HCT116 (cell line): ENCODE measurements around the gene LTBP1. TPM values are rescaled to one million over a fixed set of nuclear protein-coding genes. Genes with fewer than 3 reads are reported as not detected.

ENCODE experiments used
- ATAC-seq: fragments of 200-7000 bp; cut with Tn5 transposase; 2 replicates; pipeline ENCODE4 v1.9.1; 2020; ENCODE audit warnings: mild to moderate bottlenecking, moderate library complexity
- BruUV-seq: library from RNA; stranded (reverse); fragments of 400-500 nt; replicated peaks from 2 replicates; lab custom pipeline; 2021; lab: Mats Ljungman, UMichigan
- CTCF ChIA-PET: fragments of 300-600 bp; sonication (Branson Sonifier 250); formaldehyde crosslinking; loops from one replicate; lab custom pipeline; 2021; ENCODE audit warnings: antibody characterized with exemption; lab: Charles Lee
- POLR2A ChIA-PET: fragments of 300-600, 350-600 bp; sonication (Branson Sonifier 250); formaldehyde crosslinking; loops from one replicate; lab custom pipeline; 2021; ENCODE audit warnings: antibody characterized with exemption; lab: Charles Lee
- RAD21 ChIA-PET, 2 experiments: fragments of 300-600 bp; sonication (Branson Sonifier 250); formaldehyde crosslinking; loops; one replicate each; lab custom pipeline; 2023; ENCODE audit warnings: low total read pairs in 2 of 2; ENCODE audit not compliant: uncharacterized antibody in 2 of 2, unreplicated experiment in 2 of 2, low non-redundant PET in 1 of 2; lab: Charles Lee
- DNase-seq: peaks from one replicate; pipeline ENCODE4 v3.0.0-alpha.2; 2010; ENCODE audit warnings: low read depth, low spot score
- H2AFZ ChIP-seq: fragments of 200-600 bp; shearing (Covaris generic), sonication (generic); 2 replicates; pipeline ENCODE4 v1.6.1; 2017; ENCODE audit warnings: low read depth, mixed run types, mixed read lengths, antibody characterized with exemption, low read length; ENCODE audit not compliant: poor library complexity, severe bottlenecking
- H3K27ac ChIP-seq: 2 replicates; pipeline ENCODE4 v1.5.1; 2012; ENCODE audit warnings: low read depth, low read length
- H3K27me3 ChIP-seq: fragments of 200-600 bp; sonication (generic); 2 replicates; pipeline ENCODE4 v1.6.1; 2016; ENCODE audit warnings: mixed run types, low read length, mixed read lengths; ENCODE audit not compliant: insufficient read depth
- H3K36me3 ChIP-seq, 2 experiments: fragments of 200-500 bp in 1 of 2; fragments of 200-600 bp in 1 of 2; sonication (Bioruptor generic) in 1 of 2; sonication (generic) in 1 of 2; 2 replicates each; pipeline versions ENCODE4 v1.5.1 to v1.6.1; 2014 to 2016; ENCODE audit warnings: low read length in 2 of 2, inconsistent platforms in 1 of 2, mixed read lengths in 1 of 2, mixed run types in 1 of 2; ENCODE audit not compliant: insufficient read depth in 2 of 2, control insufficient read depth in 1 of 2
- H3K4me1 ChIP-seq, 2 experiments: fragments of 200-600 bp in 1 of 2; sonication (generic) in 1 of 2; 2 replicates each; pipeline versions ENCODE4 v1.5.1 to v1.6.1; 2012 to 2017; ENCODE audit warnings: low read length in 2 of 2, inconsistent platforms in 1 of 2, mild to moderate bottlenecking in 1 of 2, mixed read lengths in 1 of 2, mixed run types in 1 of 2, moderate library complexity in 1 of 2; ENCODE audit not compliant: insufficient read depth in 2 of 2, control insufficient read depth in 1 of 2
- H3K4me2 ChIP-seq: fragments of 200-600 bp; sonication (generic); 2 replicates; pipeline ENCODE4 v1.6.1; 2017; ENCODE audit warnings: mixed run types, low read length, mixed read lengths
- H3K4me3 ChIP-seq, 2 experiments: fragments of 200-600 bp in 1 of 2; sonication (generic) in 1 of 2; replicated peaks in 1 of 2; 2 replicates each; pipeline ENCODE4 v1.5.1; 2011 to 2016; ENCODE audit warnings: low read length in 2 of 2, control low read depth in 1 of 2, low read depth in 1 of 2, mild to moderate bottlenecking in 1 of 2, mixed read lengths in 1 of 2, mixed run types in 1 of 2
- H3K79me2 ChIP-seq: fragments of 200-600 bp; sonication (generic); 2 replicates; pipeline ENCODE4 v1.6.1; 2017; ENCODE audit warnings: mild to moderate bottlenecking, mixed run types, low read length, moderate library complexity, mixed read lengths; ENCODE audit not compliant: insufficient read depth
- H3K9ac ChIP-seq: fragments of 200-600 bp; sonication (generic); 2 replicates; pipeline ENCODE4 v1.6.1; 2016; ENCODE audit warnings: low read length, mixed read lengths
- H3K9me2 ChIP-seq: fragments of 200-600 bp; sonication (generic), shearing (Covaris generic); 2 replicates; pipeline ENCODE4 v1.6.1; 2017; ENCODE audit warnings: mixed run types, mild to moderate bottlenecking, moderate library complexity; ENCODE audit not compliant: insufficient read depth
- H3K9me3 ChIP-seq, 2 experiments: fragments of 200-500 bp in 1 of 2; fragments of 200-600 bp in 1 of 2; sonication (Bioruptor generic) in 1 of 2; sonication (generic) in 1 of 2; 2 replicates each; pipeline ENCODE4 v1.6.1; 2014 to 2017; ENCODE audit warnings: low read length in 2 of 2, mixed read lengths in 2 of 2, inconsistent platforms in 1 of 2, low read depth in 1 of 2, mild to moderate bottlenecking in 1 of 2, mixed run types in 1 of 2, moderate library complexity in 1 of 2; ENCODE audit not compliant: control insufficient read depth in 1 of 2, insufficient read depth in 1 of 2
- H4K20me1 ChIP-seq: fragments of 200-600 bp; sonication (generic), shearing (Covaris generic); 2 replicates; pipeline ENCODE4 v1.6.1; 2017; ENCODE audit warnings: mixed run types, mild to moderate bottlenecking, moderate library complexity; ENCODE audit not compliant: insufficient read depth
- ATF3 ChIP-seq: IDR thresholded peaks from 2 replicates; pipeline ENCODE4 v1.6.1; 2012
- CTCF ChIP-seq, 3 experiments: fragments of 200-600 bp in 1 of 3; sonication (generic) in 1 of 3; IDR thresholded peaks in 2 of 3; conservative IDR thresholded peaks in 1 of 3; 2 replicates each; pipeline ENCODE4 v1.5.1; 2012 to 2017; ENCODE audit warnings: low read depth in 2 of 3, low read length in 2 of 3, antibody characterized with exemption in 1 of 3, borderline replicate concordance in 1 of 3, control low read depth in 1 of 3, mild to moderate bottlenecking in 1 of 3, mixed read lengths in 1 of 3, mixed run types in 1 of 3, moderate library complexity in 1 of 3; ENCODE audit not compliant: insufficient read depth in 1 of 3
- ELF1 ChIP-seq: IDR thresholded peaks from 2 replicates; pipeline ENCODE4 v1.6.1; 2012; ENCODE audit warnings: low read depth, borderline replicate concordance
- JUND ChIP-seq: IDR thresholded peaks from 2 replicates; pipeline ENCODE4 v1.6.1; 2012
- MAX ChIP-seq: IDR thresholded peaks from 2 replicates; pipeline ENCODE4 v1.6.1; 2012
- POLR2A ChIP-seq: IDR thresholded peaks from 2 replicates; pipeline ENCODE4 v1.7.0; 2011; ENCODE audit warnings: borderline replicate concordance; ENCODE audit not compliant: insufficient read depth, insufficient read length; ENCODE audit errors: extremely low read depth
- POLR2AphosphoS5 ChIP-seq: IDR thresholded peaks from 2 replicates; pipeline ENCODE4 v1.6.1; 2011; ENCODE audit warnings: mild to moderate bottlenecking, low read depth, low read length, moderate library complexity
- REST ChIP-seq: IDR thresholded peaks from 2 replicates; pipeline ENCODE4 v1.6.1; 2012; ENCODE audit warnings: low read depth
- SP1 ChIP-seq: IDR thresholded peaks from 2 replicates; pipeline ENCODE4 v1.6.1; 2012; ENCODE audit warnings: low read depth
- ZBTB33 ChIP-seq: IDR thresholded peaks from 2 replicates; pipeline ENCODE4 v1.6.1; 2011; ENCODE audit warnings: mild to moderate bottlenecking, low read length, moderate library complexity; ENCODE audit not compliant: insufficient replicate concordance; ENCODE audit errors: extremely low read depth
- ZFX ChIP-seq: fragments of 450-650 bp; IDR thresholded peaks from 2 replicates; pipeline ENCODE4 v1.6.1; 2017
- intact Hi-C: fragments of 100-400 bp; cut with micrococcal nuclease; formaldehyde crosslinking; loops from 2 replicates; pipeline ENCODE4 v1.10.0; 2022
- total RNA-seq: library from RNA; stranded (reverse); gene quantifications from one replicate; pipeline ENCODE4 v1.2.1, GENCODE V29; 2021; ENCODE audit not compliant: unreplicated experiment

The LTBP1 gene
- total RNA-seq, 1 experiment from 2014 or later, result 5.1 TPM

GRCh38 chr2:33107690-33108482 lies 161.1 kb downstream of the LTBP1 start:
- H2AFZ ChIP-seq, result no peak overlapping the region
- CTCF ChIA-PET, result no interaction called here
- H3K79me2 ChIP-seq, result no peaks in the 10 kb centered on the region
- H3K4me3 ChIP-seq, result no peak overlapping the region
- H3K27me3 ChIP-seq, result no peaks in the 10 kb centered on the region
- no peaks in the 10 kb centered on the region for H3K36me3 ChIP-seq
- no peak overlapping the region for H3K4me2 ChIP-seq
- ATAC-seq (no peak), DNase-seq (no peak)
- no peak for TF ChIP-seq CTCF (IDR thresholded peaks at IDR 0.05 in 2 of 3, conservative IDR thresholded peaks at IDR 0.05 in 1 of 3; ENCODE audit: borderline replicate concordance in 1 of 3, insufficient read depth in 1 of 3, low read depth in 2 of 3, low read length in 2 of 3)
- no peak for TF ChIP-seq ZBTB33
- TF ChIP-seq MAX, result no peak
- TF ChIP-seq JUND, result no peak
- TF ChIP-seq ELF1, result no peak
- no peak for TF ChIP-seq SP1
- no peak for TF ChIP-seq ZFX
- no peak for TF ChIP-seq POLR2A
- no peak for TF ChIP-seq POLR2AphosphoS5
- no peak for TF ChIP-seq REST
- no peak for TF ChIP-seq ATF3
- intact Hi-C loops, result no loop called here
- no peaks in the 10 kb centered on the region for H3K9me3 ChIP-seq
- no peaks in the 10 kb centered on the region for H4K20me1 ChIP-seq
- POLR2A ChIA-PET, result no interaction called here
- H3K9me2 ChIP-seq, result no peaks in the 10 kb centered on the region
- H3K4me1 ChIP-seq, result peaks cover 10 to 15% of the 10 kb centered on the region in 2 experiments; a peak in 3 of 4 replicates
- BruUV-seq, result no TSS peak
- RAD21 ChIA-PET, result no interaction called here
- no peak overlapping the region for H3K27ac ChIP-seq
- no peak overlapping the region for H3K9ac ChIP-seq
